ENCODE data around the gene NOL4L. TPM values are rescaled to one million over a fixed set of nuclear protein-coding genes. Genes with fewer than 3 reads are reported as not detected.
A peak's percentile ranks its signal among the peaks of the same experiment; 100 is the strongest.

NOL4L gene
- total and polyA plus RNA-seq, 9 donors = 3.3 to 17.1 (median 10.6) TPM

DNA sequence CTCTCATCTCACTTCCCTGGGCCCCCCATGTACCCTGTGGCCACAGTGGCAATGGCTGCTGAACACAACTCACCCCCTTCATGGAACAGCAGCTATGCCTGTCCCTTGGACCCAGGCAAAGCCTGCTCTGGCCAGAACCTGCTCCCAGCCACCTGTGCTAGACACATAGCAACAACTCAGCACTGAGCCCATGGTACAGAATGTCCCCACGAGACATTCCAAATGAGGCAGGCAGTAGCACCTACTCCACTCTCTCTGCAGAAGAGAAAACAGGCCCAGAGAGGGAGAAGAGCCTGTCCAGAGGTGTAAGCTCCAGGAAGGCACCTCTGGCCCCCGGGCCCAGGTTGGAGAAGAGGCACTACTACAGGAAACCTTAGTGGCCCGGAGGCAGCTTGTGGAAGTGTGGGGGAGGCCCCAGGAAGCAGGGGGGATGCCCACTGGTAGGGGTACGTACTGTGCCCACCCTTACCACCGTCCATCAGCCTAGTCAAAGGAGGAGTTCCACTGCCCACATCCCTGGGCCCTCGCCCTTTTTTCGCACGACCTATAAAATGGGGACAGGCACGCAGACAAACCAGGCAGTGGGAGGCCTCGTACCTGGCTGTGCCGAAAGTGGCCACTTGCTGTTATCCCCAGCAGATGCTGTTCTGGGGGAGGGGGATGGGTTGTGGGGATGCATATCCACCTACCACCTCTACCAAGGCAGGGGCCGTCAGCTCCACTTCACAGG is 129.8 kb downstream of the NOL4L start:
- no peak for TF ChIP-seq CTCF (IDR thresholded peaks at IDR 0.05)
- TF ChIP-seq EP300 (IDR thresholded peaks at IDR 0.05) = no peak
- H3K4me1 ChIP-seq (ENCODE audit: insufficient read depth) = peaks cover 17% of the 10 kb centered on the region
- peak in 2 of 5 donors; percentile 20 to 32 for DNase-seq
- intact Hi-C loops (cut with DNase I) = loop anchor here in 1 of 4 donors (5.0 kb wide), 1 partner anchor 93 kb away; no protein-coding TSS in a partner anchor
- WGBS, 3 donors = 85 to 87% (median 86%) methylated on average over 12 of the region's 12 CpGs
- no peaks in the 10 kb centered on the region for H3K9me3 ChIP-seq
- H3K4me3 ChIP-seq = no peak overlapping the region
- H3K36me3 ChIP-seq = no peaks in the 10 kb centered on the region
- H3K27me3 ChIP-seq = no peaks in the 10 kb centered on the region
- H3K27ac ChIP-seq = no peak overlapping the region

DNA sequence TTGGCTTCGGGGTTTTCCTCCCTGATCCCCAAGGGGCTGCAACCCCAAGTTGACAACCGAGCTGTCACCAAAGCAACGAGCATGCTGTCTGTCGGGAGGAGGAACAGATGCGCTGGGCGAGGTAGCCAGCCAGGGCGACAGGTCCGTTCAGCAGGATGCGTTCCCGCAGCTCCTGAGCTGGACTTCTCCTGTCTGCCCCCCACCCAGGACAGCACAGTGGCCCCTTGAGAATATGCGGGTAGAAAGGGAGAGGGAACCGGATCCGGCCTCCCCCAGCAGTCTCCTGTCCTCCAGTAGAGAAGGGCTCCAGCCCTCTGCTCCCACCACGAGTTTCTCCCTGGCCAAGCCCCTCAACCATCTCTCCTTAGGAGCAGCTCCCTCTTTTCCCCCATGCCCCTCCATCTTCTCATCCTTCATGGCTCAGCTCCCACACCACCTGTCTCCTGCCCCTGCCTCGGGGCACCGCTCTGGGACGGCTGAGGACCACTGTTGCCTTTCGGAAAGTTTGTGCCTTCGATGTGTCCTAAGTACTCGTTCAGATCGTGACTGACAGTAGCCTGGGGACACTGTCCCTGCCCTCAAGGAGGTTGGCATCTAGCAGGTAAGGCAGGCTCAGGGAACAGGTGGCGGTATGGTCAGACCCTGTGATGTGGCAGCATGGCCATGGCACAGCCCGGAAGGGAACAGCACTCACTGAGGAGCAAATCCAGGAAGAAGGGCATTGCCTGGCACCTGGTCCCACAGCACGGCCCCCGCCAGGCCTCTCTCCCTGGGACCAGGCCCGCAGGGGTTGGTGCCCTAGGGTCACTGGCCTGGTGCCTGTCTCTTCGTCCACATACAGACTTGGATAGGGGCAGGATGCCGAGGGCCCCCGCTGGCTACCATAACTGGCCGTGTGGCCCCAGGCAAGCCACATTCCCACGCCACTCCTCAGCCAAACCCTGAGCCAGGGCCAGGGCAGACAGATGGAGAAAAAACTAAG is 130.7 kb downstream of the NOL4L start:
- H3K27ac ChIP-seq = no peak overlapping the region

DNA sequence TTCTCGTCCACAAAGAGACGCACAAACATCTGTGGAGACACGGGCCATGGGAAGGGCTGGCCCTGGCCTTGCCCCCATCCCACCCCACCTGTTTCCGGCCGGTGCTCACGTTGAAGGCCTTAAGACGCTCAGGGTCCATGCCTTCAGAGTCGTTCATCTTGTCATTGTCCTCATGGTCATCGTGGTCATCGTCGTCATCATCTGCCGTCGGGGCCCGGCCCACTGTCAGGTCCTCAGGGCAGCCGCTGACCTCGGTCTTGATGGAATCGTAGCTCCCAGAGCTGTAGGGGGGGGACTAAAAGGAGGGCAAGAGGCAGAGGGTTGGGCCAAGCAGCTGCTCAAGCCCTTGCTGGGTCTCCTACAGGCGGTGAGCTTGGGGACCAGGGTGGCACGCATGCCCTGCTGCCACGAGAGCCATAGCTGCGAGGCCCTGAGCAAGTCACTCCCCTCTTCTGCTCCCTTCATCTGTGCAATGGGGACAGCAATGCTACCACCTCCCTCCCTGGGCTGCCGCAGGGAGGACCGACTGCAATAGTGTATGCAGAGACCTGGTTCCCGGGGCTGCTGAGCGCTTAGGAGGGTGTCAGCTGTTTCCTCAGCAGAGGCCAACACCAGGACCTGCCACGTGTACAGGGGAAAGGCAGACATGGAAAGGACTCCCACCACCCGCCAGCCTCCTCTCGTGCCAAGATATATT is 131.5 kb downstream of the NOL4L start:
- peak in 3 of 5 donors; percentile 12 to 31 (median 18) for DNase-seq
- Histone ChIP-seq H3K27ac (no peak overlapping the region), H3K4me3 (no peak overlapping the region), H3K9me3 (no peaks in the 10 kb centered on the region), H3K27me3 (no peaks in the 10 kb centered on the region), H3K4me1 (ENCODE audit: insufficient read depth) (peaks cover 26% of the 10 kb centered on the region), H3K36me3 (no peaks in the 10 kb centered on the region)
- intact Hi-C loops (cut with DNase I) = no loop called here
- 80 to 87% (median 84%) methylated on average over 28 of the region's 28 CpGs for WGBS, 3 donors
- TF ChIP-seq CTCF (IDR thresholded peaks at IDR 0.05) = no peak
- TF ChIP-seq EP300 (IDR thresholded peaks at IDR 0.05) = no peak
- no peak for TF ChIP-seq POLR2A (IDR thresholded peaks at IDR 0.05)

More for the DNA sequence above, 130.7 kb downstream of the NOL4L start:
- Histone ChIP-seq H3K27me3 (no peaks in the 10 kb centered on the region), H3K4me1 (ENCODE audit: insufficient read depth) (peaks cover 24% of the 10 kb centered on the region), H3K36me3 (no peaks in the 10 kb centered on the region), H3K9me3 (no peaks in the 10 kb centered on the region), H3K4me3 (no peak overlapping the region)
- no peak for TF ChIP-seq EP300 (IDR thresholded peaks at IDR 0.05)
- TF ChIP-seq POLR2A (IDR thresholded peaks at IDR 0.05) = no peak
- no peak for TF ChIP-seq CTCF (IDR thresholded peaks at IDR 0.05)
- intact Hi-C loops (cut with DNase I) = loop anchor here in 1 of 4 donors (5.0 kb wide), 1 partner anchor 92 kb away; no protein-coding TSS in a partner anchor
- 87 to 91% (median 91%) methylated on average over 31 of the region's 31 CpGs for WGBS, 3 donors
- peak in 3 of 5 donors; percentile 19 to 32 (median 24) for DNase-seq
